ENCODE results near the gene ZNF599. TPM values are rescaled to one million over a fixed set of nuclear protein-coding genes. Genes with fewer than 3 reads are reported as not detected.

ZNF599 gene
- total RNA-seq, 1 experiment from 2014 or later = 4.6 TPM

DNA sequence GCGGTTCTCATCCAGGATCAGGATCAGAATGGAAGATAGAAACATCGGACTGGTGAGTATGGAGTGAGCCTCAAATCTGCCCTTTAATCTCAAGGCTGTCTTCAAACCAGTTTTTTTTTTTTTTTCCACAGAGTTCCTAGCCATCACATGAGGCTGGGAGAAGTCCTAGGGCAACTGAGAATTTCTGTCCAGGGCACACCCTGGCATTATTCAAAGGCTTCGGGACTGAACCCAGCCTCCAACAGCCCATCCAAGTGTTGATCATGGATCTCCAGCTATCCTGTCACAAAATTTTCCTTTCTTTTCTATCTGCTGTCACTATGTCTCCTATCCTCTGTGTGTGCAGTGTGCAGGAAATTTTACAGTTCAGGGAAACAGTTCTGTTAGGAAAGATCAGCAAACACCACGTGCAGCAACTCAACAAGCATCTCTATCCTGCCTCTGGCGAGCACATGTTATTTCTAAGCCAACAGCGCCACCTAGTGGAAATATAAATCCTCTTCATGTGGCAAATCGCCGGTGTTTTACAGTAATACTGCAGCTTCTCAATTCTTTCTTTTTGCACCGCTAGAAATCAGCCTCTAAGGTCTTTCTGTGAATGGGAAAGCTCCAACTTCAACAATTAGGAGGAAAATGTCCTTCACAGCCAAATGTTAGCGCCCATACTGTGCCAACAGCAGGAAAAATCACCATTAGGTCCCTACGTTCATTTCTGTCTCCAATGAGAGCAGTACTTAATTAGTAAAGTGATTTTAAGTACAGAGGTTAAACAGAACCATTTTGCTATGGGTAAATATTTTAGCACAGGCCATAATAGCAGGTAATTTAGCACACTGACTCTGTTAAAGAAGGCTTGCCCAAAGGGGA lies 60.4 kb downstream of the ZNF599 start:
- CTCF ChIA-PET = interaction anchor here (0.5 to 2.7 kb wide), 34 partner anchors 9 to 1283 kb away, joined by 3 to 17 read pairs (median 4); no protein-coding TSS in a partner anchor

DNA sequence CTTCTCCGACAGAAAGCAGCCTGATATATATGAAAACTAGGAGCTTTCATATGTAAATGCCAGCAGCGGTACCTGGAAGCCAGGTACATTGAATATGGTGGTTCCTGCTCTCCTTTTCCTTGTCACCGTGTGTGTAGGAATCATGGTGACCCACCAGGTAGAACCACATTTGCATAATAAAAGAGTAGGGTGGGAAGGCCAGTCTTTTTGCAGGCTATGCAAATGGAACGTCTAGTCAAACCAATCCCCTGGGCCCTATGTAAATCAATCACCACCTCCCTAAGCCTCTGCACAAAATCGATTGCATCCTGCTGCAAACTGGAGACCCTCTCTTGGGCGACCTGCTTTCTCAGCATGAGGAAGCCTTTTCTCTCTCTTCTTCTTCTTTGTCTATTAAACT lies 61.1 kb downstream of the ZNF599 start:
- Mint-ChIP-seq H3K4me1 (ENCODE audit: insufficient read depth, unreplicated experiment) (peaks cover 6% of the 10 kb centered on the region), H3K27ac (ENCODE audit: low read depth, unreplicated experiment) (no peak overlapping the region), H3K4me3 (ENCODE audit: unreplicated experiment) (no peak overlapping the region), H3K9me3 (ENCODE audit: unreplicated experiment) (peaks cover 14% of the 10 kb centered on the region), H3K27me3 (ENCODE audit: insufficient read depth, unreplicated experiment) (no peaks in the 10 kb centered on the region), H3K36me3 (ENCODE audit: insufficient read depth, unreplicated experiment) (no peaks in the 10 kb centered on the region)
- TF ChIP-seq, protein P1, sequence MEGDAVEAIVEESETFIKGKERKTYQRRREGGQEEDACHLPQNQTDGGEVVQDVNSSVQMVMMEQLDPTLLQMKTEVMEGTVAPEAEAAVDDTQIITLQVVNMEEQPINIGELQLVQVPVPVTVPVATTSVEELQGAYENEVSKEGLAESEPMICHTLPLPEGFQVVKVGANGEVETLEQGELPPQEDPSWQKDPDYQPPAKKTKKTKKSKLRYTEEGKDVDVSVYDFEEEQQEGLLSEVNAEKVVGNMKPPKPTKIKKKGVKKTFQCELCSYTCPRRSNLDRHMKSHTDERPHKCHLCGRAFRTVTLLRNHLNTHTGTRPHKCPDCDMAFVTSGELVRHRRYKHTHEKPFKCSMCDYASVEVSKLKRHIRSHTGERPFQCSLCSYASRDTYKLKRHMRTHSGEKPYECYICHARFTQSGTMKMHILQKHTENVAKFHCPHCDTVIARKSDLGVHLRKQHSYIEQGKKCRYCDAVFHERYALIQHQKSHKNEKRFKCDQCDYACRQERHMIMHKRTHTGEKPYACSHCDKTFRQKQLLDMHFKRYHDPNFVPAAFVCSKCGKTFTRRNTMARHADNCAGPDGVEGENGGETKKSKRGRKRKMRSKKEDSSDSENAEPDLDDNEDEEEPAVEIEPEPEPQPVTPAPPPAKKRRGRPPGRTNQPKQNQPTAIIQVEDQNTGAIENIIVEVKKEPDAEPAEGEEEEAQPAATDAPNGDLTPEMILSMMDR (IDR thresholded peaks at IDR 0.05; ENCODE audit: unreplicated experiment) = no peak
- intact Hi-C loops (cut with micrococcal nuclease) = loop anchor here (1.0 to 5.0 kb wide), 3 partner anchors 73 to 670 kb away; no protein-coding TSS in a partner anchor
- ChIA-PET POLR2A (interaction anchor here (0.6 kb wide), 1 partner anchor 272 kb away, joined by 4 read pairs; no protein-coding TSS in a partner anchor), CTCF (interaction anchor here (0.5 to 2.7 kb wide), 21 partner anchors 13 to 934 kb away, joined by 3 to 17 read pairs (median 4); no protein-coding TSS in a partner anchor)
- BruUV-seq (replicated peaks) = no TSS peak
- DNase-seq (ENCODE audit: unreplicated experiment) = no peak

More for the DNA sequence above, 60.4 kb downstream of the ZNF599 start:
- POLR2A ChIA-PET = interaction anchor here (0.6 kb wide), 1 partner anchor 30 kb away, joined by 4 read pairs; no protein-coding TSS in a partner anchor
- Mint-ChIP-seq H3K4me3 (ENCODE audit: unreplicated experiment) (no peak overlapping the region), H3K27ac (ENCODE audit: low read depth, unreplicated experiment) (no peak overlapping the region), H3K4me1 (ENCODE audit: insufficient read depth, unreplicated experiment) (peaks cover 6% of the 10 kb centered on the region), H3K27me3 (ENCODE audit: insufficient read depth, unreplicated experiment) (no peaks in the 10 kb centered on the region), H3K9me3 (ENCODE audit: unreplicated experiment) (peaks cover 14% of the 10 kb centered on the region), H3K36me3 (ENCODE audit: insufficient read depth, unreplicated experiment) (no peaks in the 10 kb centered on the region)
- intact Hi-C loops (cut with micrococcal nuclease) = loop anchor here (1.0 to 5.0 kb wide), 3 partner anchors 73 to 670 kb away; no protein-coding TSS in a partner anchor
- TF ChIP-seq, protein P1 (IDR thresholded peaks at IDR 0.05; ENCODE audit: unreplicated experiment) = peak; percentile 68
- BruUV-seq (replicated peaks) = no TSS peak
- DNase-seq (ENCODE audit: unreplicated experiment) = peak; percentile 86

Other genes starting within 250 kb of the ZNF599 start
- gene SCGB2B2, start 96.1 kb downstream of the ZNF599 start, total RNA-seq (2022) = not detected in 2 replicates
- gene ZNF302, start 95.5 kb downstream of the ZNF599 start, total RNA-seq (2022) = 3.9 and 4.9 TPM in 2 replicates
- 8.1 and 9.0 TPM in 2 replicates for gene ZNF181, start 39.0 kb downstream of the ZNF599 start, total RNA-seq (2022)
- 2.3 and 4.0 TPM in 2 replicates for gene ZNF30, start 153.7 kb upstream of the ZNF599 start, total RNA-seq (2022)
- 0.40 and 1.0 TPM in 2 replicates for gene ZNF792, start 191.0 kb upstream of the ZNF599 start, total RNA-seq (2022)
- 46.7 and 48.1 TPM in 2 replicates for gene GRAMD1A, start 227.1 kb upstream of the ZNF599 start, total RNA-seq (2022)